Stimulated activated CD4-positive, alpha-beta T cell treated with anti-CD3 and anti-CD28 coated beads, Interleukin-15, amount 100 ng/mL, for 48 hours (primary cell): ENCODE data around the gene SUGP1.

Experiments used
- DNase-seq, 2 donors: peaks; one replicate each; pipeline ENCODE4 v3.0.0-alpha.2; 2020; ENCODE audit warnings: low read depth in 2 of 2

SUGP1 gene

GRCh38 chr19:19227217-19227616 is 93.1 kb downstream of the SUGP1 start:
- no peak for DNase-seq

DNA sequence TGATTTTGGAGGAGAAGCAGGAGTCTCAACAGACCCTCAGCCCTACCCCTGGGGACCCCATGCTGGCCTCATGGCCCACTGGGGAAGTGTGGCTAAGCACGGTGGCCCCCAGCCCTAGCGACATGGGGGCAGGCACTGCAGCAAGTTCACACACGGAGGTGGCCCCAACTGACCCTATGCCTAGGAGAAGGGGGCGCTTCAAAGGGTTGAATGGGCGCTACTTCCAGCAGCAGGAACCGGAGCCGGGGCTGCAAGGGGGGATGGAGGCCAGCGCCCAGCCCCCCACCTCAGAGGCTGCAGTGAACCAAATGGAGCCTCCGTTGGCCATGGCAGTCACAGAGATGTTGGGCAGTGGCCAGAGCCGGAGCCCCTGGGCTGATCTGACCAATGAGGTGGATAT is 93.6 kb downstream of the SUGP1 start:
- DNase-seq: no peak

DNA sequence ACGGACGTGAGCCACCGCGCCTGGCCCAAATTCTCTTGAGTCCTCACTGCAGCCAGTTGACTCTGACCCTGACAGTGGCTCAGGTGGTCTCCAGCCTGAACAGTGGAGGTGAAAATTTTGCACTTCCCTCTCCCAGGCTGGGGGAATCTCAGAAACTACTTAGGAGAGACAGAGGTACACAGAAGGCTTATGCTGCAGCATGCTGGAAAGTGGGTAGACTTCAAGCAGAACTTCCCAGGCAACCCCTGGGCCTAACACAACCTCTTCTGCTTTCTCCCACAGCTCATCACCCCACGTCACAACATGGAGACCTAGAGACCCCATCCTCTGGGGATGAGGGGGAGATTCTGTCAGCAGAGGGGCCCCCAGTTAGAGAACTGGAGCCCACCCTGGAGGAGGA is 94.1 kb downstream of the SUGP1 start:
- DNase-seq: no peak
